ENCODE measurements around the gene FTO. TPM values are rescaled to one million over a fixed set of nuclear protein-coding genes. Genes with fewer than 3 reads are reported as not detected.

FTO gene
- total and polyA plus RNA-seq, 2 of the 8 experiments (the other 6 are each of a cell fraction or from before 2014, with no cell fraction given): 34.5 to 59.8 TPM

DNA sequence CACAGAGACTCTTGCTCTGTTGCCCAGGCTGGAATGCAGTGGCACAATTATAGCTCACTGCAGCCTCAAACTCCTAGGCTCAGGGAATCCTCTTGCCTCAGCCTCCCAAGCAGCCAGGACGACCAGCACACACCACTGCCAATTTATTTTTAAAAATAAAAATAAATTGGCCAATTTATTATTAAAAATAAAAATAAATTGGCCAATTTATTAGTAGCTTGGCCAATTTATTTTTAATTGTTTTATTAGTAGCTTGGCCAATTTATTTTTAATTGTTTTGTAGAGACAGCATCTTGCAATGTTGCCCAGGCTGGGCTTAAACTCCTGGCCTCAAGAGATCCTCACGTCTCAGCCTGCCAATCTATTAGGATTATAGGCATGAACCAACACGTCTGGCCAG is 184.3 kb downstream of the FTO start:
- Histone ChIP-seq H3K18ac (ENCODE audit: extremely low read depth, low read length) (no peak overlapping the region), H4K20me1 (replicated peaks in 1 of 2; ENCODE audit: control insufficient read depth in 1 of 2, insufficient read depth in 2 of 2, low read length in 2 of 2) (peaks cover 0 to 2% of the 10 kb centered on the region in 2 experiments), H3K36me3 (ENCODE audit: control insufficient read depth in 2 of 4, insufficient read depth in 4 of 4, low read length in 3 of 4) (no peaks in the 10 kb centered on the region), H3K9me3 (ENCODE audit: insufficient read depth in 2 of 2, low read depth in 1 of 2, low read length in 1 of 2) (no peaks in the 10 kb centered on the region; a peak in 1 of 4 replicates), H3K14ac (ENCODE audit: insufficient read length) (no peak overlapping the region), H2BK20ac (ENCODE audit: low read length) (no peak overlapping the region), H2AFZ (ENCODE audit: low read length) (no peak overlapping the region), H4K8ac (ENCODE audit: extremely low read depth, insufficient read depth, low read length) (no peak overlapping the region), H3K23me2 (ENCODE audit: low read depth, low read length) (no peaks in the 10 kb centered on the region), H2BK15ac (ENCODE audit: low read length) (no peak overlapping the region), H3K27ac (ENCODE audit: low read depth, low read length) (no peak overlapping the region), H3K79me2 (ENCODE audit: control insufficient read depth in 1 of 2, insufficient read depth in 2 of 2, low read length in 2 of 2) (no peaks in the 10 kb centered on the region), H3K56ac (replicated peaks; ENCODE audit: insufficient read length, low read depth, low read length) (no peak overlapping the region), H3K9ac (replicated peaks in 1 of 4; ENCODE audit: extremely low read depth in 1 of 4, low read depth in 3 of 4, low read length in 3 of 4) (no peak overlapping the region), H2AK5ac (ENCODE audit: low read depth, low read length) (no peak overlapping the region), H4K91ac (replicated peaks; ENCODE audit: insufficient read length, low read length) (no peak overlapping the region), H2BK12ac (ENCODE audit: low read depth, low read length) (no peak overlapping the region), H3K79me1 (ENCODE audit: low read depth, low read length) (no peaks in the 10 kb centered on the region), H3K4me1 (replicated peaks in 1 of 4; ENCODE audit: control insufficient read depth in 3 of 4, insufficient read depth in 4 of 4, low read length in 3 of 4) (no peaks in the 10 kb centered on the region; a peak in 1 of 7 replicates), H2BK5ac (ENCODE audit: low read depth, low read length) (no peak overlapping the region), H3K23ac (ENCODE audit: insufficient read length) (no peak overlapping the region), H3K27me3 (replicated peaks in 1 of 4; ENCODE audit: control insufficient read depth in 3 of 4, extremely low read depth in 1 of 4, insufficient read depth in 3 of 4, low read length in 3 of 4) (no peaks in the 10 kb centered on the region), H3K4ac (replicated peaks; ENCODE audit: insufficient read length, low read depth, low read length) (no peak overlapping the region), H3K4me3 (ENCODE audit: extremely low read depth in 1 of 4, insufficient read depth in 2 of 4, low read depth in 3 of 4, low read length in 4 of 4) (no peak overlapping the region), H2BK120ac (replicated peaks; ENCODE audit: low read depth, low read length) (no peak overlapping the region), H4K5ac (ENCODE audit: insufficient read length, low read depth, low read length) (no peak overlapping the region), H3K4me2 (ENCODE audit: insufficient read depth in 1 of 2, low read depth in 2 of 2, low read length in 2 of 2) (no peak overlapping the region)
- ChIA-PET CTCF (ENCODE audit: partially characterized antibody) (interaction anchor here (4.3 kb wide), 1 partner anchor 145 kb away, joined by 15 read pairs; no protein-coding TSS in a partner anchor), POLR2A (ENCODE audit: partially characterized antibody) (no interaction called here)
- FAIRE-seq: no peak
- DNase-seq (ENCODE audit: low read depth in 1 of 2, low spot score in 2 of 2): no peak
- WGBS, 2 experiments (ENCODE audit: extremely low coverage in 1 of 2, insufficient coverage in 1 of 2, insufficient read length in 1 of 2, insufficient replicate concordance in 2 of 2, low coverage in 1 of 2, low lambda C conversion rate in 2 of 2, missing lambda C conversion rate in 1 of 2): 89% methylated on average over 3 of the region's 3 CpGs; no CpG with 5 or more reads in 1 of the 2 experiments
- TF ChIP-seq GABPA (IDR thresholded peaks at IDR 0.05; ENCODE audit: borderline replicate concordance, insufficient read depth, low read length) (no peak), POLR2A (IDR thresholded peaks at IDR 0.05; ENCODE audit: control extremely low read depth in 1 of 2, low read depth in 2 of 2, low read length in 2 of 2) (no peak), HDAC6 (IDR thresholded peaks at IDR 0.05; ENCODE audit: low read depth, low read length) (no peak), SUZ12 (IDR thresholded peaks at IDR 0.05; ENCODE audit: low read length) (no peak), RAD21 (IDR thresholded peaks at IDR 0.05 in 1 of 2, conservative IDR thresholded peaks at IDR 0.05 in 1 of 2; ENCODE audit: low read depth in 2 of 2, low read length in 2 of 2) (no peak), RFX5 (IDR thresholded peaks at IDR 0.05; ENCODE audit: borderline replicate concordance, low read depth, low read length) (no peak), RXRA (IDR thresholded peaks at IDR 0.05; ENCODE audit: insufficient read depth, low read depth, low read length) (no peak), ASH2L (IDR thresholded peaks at IDR 0.05; ENCODE audit: low read length) (no peak), NRF1 (IDR thresholded peaks at IDR 0.05; ENCODE audit: low read depth, low read length) (no peak), EGR1 (IDR thresholded peaks at IDR 0.05; ENCODE audit: borderline replicate concordance, low read depth, low read length) (no peak), NANOG (IDR thresholded peaks at IDR 0.05; ENCODE audit: insufficient read depth, low read depth, low read length, poor library complexity, severe bottlenecking) (no peak), TBP (IDR thresholded peaks at IDR 0.05; ENCODE audit: low read depth, low read length) (no peak), EP300 (IDR thresholded peaks at IDR 0.05; ENCODE audit: borderline replicate concordance in 1 of 2, low read depth in 2 of 2, low read length in 2 of 2) (no peak)
- TF ChIP-seq, protein P1, sequence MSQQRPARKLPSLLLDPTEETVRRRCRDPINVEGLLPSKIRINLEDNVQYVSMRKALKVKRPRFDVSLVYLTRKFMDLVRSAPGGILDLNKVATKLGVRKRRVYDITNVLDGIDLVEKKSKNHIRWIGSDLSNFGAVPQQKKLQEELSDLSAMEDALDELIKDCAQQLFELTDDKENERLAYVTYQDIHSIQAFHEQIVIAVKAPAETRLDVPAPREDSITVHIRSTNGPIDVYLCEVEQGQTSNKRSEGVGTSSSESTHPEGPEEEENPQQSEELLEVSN (IDR thresholded peaks at IDR 0.05): no peak

All from H1 (cell line).